Ureter (tissue), 1 donor: Measurements from ENCODE around the gene ERH. TPM values are rescaled to one million over a fixed set of nuclear protein-coding genes. Genes with fewer than 3 reads are reported as not detected.
A peak's percentile ranks its signal among the peaks of the same experiment; 100 is the strongest.
"Not testable (repeated sequence)": the region's sequence is repeated elsewhere in the genome, so short reads cannot be mapped to it uniquely, and the experiment has no call there.

Source experiments
- DNase-seq: peaks from one replicate; pipeline ENCODE4 v3.0.0-alpha.2; 2020; ENCODE audit warnings: low spot score
- total RNA-seq: library from RNA; stranded (reverse); gene quantifications from one replicate; pipeline ENCODE4 v1.2.4, GENCODE V29; 2023
- donor health status: DM: yes; HTN: yes; CAD: no.

ERH gene
- 219 TPM for total RNA-seq

GRCh38 chr14:69398053-69398817 is at the start of gene ERH, which contains the start of gene SLC39A9:
Gene ERH (minus strand): TSS chr14:69398299. CDS start chr14:69398233, 66 bp downstream.
Gene SLC39A9 (plus strand): TSS chr14:69398692. CDS start chr14:69399370, 678 bp downstream.
- peak; percentile 97 for DNase-seq

GRCh38 chr14:69443296-69443805 is 45.3 kb upstream of the ERH start:
- no peak for DNase-seq

- no peak for DNase-seq
These were observed 43.8 kb upstream of the ERH start for GRCh38 chr14:69441948-69442347.

DNA sequence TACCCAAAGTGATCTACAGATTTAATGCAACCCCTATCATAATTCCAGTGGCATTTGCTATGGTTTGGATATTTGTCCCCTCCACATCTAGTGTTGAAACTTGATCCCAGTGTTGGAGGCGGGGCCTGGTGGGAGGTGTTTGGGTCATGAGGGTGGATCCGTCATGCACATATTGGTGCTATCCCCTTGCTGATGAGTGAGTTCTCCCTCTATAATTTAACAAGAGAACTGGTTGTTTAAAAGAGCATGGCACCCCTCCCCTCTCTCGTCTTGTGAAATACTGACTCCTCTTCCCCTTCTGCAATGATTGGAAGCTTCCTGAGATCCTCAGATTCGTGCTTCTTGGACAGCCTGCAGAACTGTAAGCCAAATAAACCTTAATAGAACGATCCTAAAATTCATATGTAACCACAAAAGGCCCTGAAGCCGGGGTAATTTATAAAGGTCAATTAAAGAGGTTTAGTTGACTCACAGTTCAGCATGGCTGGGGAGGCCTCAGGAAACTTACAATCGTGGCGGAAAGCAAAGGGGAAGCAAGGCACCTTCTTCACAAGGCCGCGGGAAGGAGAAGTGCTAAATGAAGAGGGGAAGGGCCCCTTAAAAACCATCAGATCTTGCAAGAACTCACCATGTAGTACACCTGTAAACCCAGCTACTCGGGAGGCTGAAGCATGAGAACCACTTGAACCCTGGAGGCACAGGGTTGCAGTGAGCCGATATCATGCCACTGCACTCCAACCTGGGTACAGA is 41.6 kb upstream of the ERH start:
- DNase-seq: no peak

DNA sequence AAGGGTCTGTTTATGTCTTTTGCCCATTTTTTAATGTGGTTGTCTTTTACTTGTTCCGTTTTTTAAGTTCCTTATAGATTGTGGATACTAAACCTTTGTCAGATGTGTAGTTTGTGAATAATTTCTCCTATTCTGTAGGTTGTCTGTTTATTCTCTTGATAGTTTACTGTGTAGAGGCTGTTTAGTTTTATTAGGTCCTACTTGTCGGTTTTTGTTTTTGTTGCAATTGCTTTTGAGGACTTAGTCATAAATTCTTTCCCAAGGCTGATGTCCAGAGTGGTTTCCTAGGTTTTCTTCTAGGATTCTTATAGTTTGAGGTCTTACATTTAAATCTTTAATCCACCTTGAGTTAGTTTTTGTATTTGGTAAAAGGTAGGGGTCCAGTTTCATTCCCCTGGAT is 34.3 kb upstream of the ERH start:
- DNase-seq: no peak

DNA sequence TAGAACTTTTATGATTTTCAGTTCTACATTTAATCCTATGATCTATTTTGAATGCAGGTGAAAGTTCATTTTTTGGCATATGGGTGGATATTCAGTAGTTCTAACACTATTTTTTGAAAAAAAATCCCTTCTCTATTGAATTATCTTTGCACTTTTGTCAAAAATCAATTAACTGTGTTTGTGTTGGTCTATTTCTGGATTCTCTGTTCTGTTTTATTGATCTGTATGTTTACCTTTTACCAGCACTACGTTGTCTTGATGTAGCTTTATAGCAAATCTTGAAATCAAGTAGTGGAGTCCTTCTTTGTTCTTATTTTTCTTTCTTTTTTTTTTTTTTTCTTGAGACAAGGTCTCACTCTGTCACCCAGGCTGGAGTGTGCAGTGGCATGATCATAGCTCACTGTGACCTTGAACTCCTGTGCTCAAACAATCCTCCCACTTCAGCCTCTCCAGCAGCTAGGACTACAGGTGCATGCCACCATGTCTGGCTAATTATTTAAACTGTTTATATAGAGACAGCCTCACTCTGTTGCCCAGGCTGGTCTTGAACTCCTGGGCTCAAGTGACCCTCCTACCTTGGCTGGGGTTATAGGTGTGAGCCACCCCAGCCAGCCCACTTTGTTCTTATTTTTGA is 32.3 kb upstream of the ERH start:
- no peak for DNase-seq

GRCh38 chr14:69429643-69430042 is 31.5 kb upstream of the ERH start:
- no peak for DNase-seq

DNA sequence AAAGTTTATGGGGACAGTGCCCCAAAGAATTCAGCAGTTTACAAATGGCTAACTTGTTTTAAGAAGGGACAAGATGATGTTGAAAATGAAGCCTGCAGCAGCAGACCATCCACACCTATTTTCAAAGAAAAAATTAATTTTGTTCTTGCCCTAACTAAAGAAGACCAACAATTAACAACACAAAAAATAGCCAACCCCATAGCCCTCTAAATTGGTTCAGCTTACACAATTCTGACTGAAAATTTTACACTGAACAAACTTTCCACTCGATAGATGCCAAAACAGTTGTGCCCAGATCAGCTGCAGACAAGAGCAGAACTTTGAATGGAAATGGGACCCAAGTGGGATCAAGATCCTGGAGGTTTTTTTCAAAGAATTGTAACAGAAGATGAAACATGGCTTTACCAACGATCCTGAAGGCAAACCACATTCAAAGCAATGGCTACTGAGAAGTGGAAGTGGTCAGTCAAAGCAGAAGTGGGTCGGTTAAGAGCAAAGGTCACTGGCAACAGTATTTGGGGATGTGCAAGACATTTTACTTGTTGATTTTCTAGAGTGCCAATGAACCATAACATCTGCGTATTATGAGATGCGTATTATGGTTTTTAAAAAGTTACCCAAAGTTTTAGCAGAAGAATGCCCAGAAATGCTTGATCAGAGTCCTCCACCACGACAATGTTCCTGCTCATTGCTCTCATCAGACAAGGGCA is 30.3 kb upstream of the ERH start:
- no peak for DNase-seq

DNA sequence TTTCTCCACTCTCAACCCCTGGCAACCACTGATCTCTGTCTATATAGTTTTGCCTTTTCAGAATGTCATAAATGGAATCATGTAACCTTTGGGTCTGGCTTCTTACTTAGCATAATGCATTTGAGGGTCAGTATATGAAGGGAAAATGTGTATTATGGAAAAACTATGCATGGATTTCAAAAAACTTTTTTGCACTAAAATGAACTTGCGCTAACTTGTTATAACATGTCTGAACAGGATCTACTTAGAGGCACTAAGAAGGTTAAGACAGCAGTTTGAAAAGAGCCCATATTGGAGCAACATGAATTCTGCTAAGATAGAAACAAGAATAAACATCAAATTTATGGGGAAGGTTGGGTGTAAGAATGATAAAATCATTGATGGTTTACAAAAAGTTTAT is 29.5 kb upstream of the ERH start:
- DNase-seq: no peak

DNA sequence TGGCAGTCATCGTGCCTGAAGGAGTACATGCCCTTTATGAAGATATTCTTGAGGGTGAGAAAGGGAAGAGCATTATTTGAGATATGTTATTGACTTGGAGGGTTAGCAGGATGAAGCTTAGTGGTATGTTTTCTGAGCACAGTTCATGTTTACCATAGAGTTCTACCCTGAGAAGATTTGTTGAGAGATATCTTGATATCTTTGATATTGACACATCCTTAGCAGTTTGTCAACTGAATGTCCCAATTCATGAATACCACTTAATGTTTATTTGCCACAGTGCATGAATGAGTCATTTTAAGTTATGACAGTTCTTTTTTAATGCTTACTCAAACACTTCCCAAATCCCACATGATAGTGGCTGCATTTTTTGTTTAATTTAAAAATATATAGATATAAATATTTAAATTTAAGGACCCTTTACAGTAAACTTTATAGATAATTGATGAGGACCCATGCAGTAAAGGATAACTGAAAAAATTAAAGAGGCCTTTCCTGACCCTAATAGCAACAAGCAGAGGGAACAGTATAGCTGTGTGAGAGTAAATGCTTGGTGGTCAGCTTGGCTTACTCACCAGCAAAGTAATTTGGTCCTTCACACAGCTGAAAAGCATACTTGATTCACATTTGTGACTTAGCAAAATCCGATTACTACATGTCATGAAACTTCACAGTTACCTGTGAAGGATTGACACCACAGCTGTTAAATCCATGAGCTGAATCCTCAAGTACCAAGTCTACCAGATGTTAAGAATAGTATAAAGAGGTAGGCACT is 26.2 kb upstream of the ERH start:
- DNase-seq: no peak

- DNase-seq: no peak
These were observed 25.2 kb upstream of the ERH start for GRCh38 chr14:69423279-69423678.

- DNase-seq: not testable (repeated sequence)
These were observed 18.0 kb upstream of the ERH start for GRCh38 chr14:69416087-69416486.

DNA sequence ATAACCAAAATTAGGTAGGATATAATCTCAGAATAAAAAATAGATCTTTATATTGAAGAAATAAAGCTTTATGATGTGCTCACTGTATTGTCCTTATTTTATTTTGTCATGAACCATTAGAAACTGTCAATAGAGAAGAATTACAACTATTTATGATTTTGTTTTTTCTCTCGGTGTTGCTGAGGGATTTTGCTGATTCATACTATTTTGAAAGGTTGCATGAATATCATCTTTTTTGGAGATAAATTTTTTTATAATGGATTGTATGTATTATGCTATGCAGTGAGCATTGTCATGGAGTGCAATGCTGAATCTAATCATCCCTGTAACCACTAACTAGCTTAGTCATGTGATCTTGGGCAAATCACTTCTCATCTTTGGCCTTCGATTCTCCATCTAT is 15.4 kb upstream of the ERH start:
- DNase-seq: no peak

DNA sequence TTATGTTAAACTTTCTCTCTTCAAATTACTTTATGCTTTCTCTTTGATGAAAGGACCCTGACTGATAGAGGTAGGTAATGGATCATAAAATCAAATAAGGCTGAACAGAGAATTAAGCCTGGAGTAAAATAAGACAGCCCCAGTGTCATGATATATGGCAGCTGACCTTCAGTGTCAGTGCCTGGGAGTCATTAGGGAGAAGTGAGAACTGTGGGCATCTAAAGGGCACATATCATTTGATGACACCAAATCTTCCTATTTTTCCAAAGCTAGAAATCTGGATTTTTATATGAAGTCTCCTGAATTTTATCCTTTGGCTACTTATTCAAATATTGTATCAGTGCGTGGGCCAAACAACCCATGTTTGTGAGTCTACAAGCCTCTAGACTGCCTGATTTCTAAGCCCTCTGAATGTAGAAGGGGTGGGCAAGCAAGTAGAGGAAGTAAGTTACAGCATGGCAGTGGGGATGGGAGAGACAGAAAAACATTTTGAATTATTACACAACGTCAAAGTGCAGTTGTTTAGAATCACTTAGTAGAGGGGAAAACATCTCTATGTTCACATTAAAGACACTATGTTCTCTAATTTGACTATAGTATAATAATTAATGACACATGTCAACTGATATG is 10.3 kb upstream of the ERH start:
- no peak for DNase-seq

- no peak for DNase-seq
These were observed 7.7 kb upstream of the ERH start for GRCh38 chr14:69405762-69406161.

GRCh38 chr14:69404883-69405282 is 6.8 kb upstream of the ERH start:
- no peak for DNase-seq

DNA sequence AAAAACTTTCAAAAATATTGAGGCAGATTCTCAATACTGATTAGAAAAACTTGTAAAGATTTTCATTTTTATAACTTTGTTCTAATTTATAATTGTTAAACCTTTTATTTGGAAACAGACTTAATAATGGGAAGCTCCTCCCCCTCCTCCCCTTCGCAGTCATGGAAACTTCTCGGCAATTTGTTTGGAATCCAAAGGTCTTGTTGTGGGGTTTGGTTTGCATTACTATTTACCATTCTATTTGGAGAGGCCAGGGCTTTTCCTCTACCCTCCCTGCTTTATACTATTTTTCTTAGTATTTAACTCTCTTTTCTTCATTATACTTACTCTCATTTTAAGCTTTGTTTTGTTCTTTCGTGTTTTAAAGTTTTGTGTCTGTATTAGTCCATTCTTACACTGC is 6.4 kb upstream of the ERH start:
- no peak for DNase-seq

DNA sequence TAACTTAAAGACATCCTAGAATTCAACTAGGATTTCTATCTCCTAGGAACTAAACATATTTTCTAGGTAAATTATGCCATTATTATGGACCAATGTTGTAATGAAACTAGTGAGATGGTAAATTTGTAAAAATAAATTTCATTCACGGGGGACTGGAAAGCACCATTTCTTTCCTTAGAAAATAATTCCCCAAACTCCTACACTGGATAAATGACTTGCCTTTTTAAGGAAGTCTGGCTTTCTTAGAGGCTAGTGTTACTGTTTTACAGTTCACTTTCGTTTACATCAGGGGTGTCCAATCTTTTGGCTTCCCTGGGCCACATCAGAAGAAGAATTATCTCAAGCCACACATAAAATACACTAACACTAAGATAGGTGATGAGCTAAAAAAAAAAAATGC is 3.7 kb upstream of the ERH start:
- no peak for DNase-seq

DNA sequence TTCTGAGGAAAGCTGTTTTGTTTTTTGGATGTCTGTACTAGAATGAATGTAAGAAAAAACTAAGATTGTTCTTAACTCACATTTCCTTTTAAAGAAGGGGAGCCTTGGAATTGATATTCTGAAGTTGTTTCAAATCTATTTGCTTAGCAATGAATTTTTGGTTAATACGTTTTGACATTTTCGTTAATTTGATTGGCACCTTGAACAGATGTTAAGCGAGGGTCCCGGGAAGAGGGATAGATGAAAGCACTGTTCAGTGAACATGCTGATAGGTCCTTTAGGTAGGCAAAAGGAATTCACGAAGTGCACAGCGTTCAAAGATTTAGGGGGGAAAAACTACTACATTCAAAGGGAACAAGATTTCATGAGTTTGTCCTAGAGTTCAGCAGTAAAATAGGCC is 2.1 kb upstream of the ERH start:
- DNase-seq: no peak

- no peak for DNase-seq
These were observed 1.7 kb upstream of the ERH start for GRCh38 chr14:69399750-69400149.

GRCh38 chr14:69398818-69399210 is 715 bp upstream of the ERH start:
- DNase-seq: no peak
